A549 (cell line): Measurements from ENCODE around the gene LANCL2. TPM values are rescaled to one million over a fixed set of nuclear protein-coding genes. Genes with fewer than 3 reads are reported as not detected.

Experiments used
- ATAC-seq, 2 experiments: fragments of 200-7000 bp in 1 of 2; fragments of >200 bp in 1 of 2; cut with Nextera tagmentation in 1 of 2; cut with Tn5 transposase in 1 of 2; 3 replicates each; pipeline versions ENCODE4 v1.8.0 to v1.9.1; 2018 to 2020; ENCODE audit warnings: mild to moderate bottlenecking in 1 of 2, moderate library complexity in 1 of 2
- CTCF ChIA-PET: fragments of 300-600 bp; sonication (Branson Sonifier 250); formaldehyde crosslinking; extraction: SDS; loops from one replicate; lab custom pipeline; 2021; ENCODE audit warnings: antibody characterized with exemption, inconsistent platforms; lab: Yijun Ruan, JAX
- POLR2A ChIA-PET: fragments of 350-600 bp; formaldehyde crosslinking; extraction: SDS; loops from one replicate; lab custom pipeline; 2021; ENCODE audit warnings: antibody characterized with exemption, inconsistent platforms; lab: Yijun Ruan, JAX
- DNase-seq, 2 experiments: peaks; one replicate each; pipeline versions ENCODE4 v3.0.0 to v3.0.0-alpha.2; 2011 to 2016; ENCODE audit warnings: low read depth in 1 of 2, low spot score in 1 of 2
- FAIRE-seq: peaks from 2 replicates; lab custom pipeline; 2011; peaks lifted over from hg19 to GRCh38; lab: Jason Lieb, UNC
- H3K27ac ChIP-seq, 2 experiments: fragments of >200 bp; sonication (Bioruptor Twin); formaldehyde crosslinking; 3 replicates each; pipeline ENCODE4 v1.5.1; 2016 to 2017
- H3K4me1 ChIP-seq: fragments of >200 bp; sonication (Bioruptor Twin); formaldehyde crosslinking; 3 replicates; pipeline ENCODE4 v1.6.1; 2016
- H3K4me2 ChIP-seq: fragments of >200 bp; sonication (Bioruptor Twin); formaldehyde crosslinking; 3 replicates; pipeline ENCODE4 v1.6.1; 2016
- H3K4me3 ChIP-seq: fragments of >200 bp; sonication (Bioruptor Twin); formaldehyde crosslinking; 3 replicates; pipeline ENCODE4 v1.5.1; 2016
- H3K9me3 ChIP-seq: fragments of >200 bp; sonication (Bioruptor Twin); formaldehyde crosslinking; 3 replicates; pipeline ENCODE4 v1.6.1; 2016
- BHLHE40 ChIP-seq: IDR thresholded peaks from 2 replicates; pipeline ENCODE4 v1.6.1; 2012; ENCODE audit warnings: low read depth, low read length, inconsistent platforms
- CBX2 ChIP-seq: fragments of 200-600 bp; sonication (generic); IDR thresholded peaks from 2 replicates; pipeline ENCODE4 v1.6.1; 2016; ENCODE audit warnings: low read depth, mild to moderate bottlenecking, borderline replicate concordance
- E2F6 ChIP-seq: IDR thresholded peaks from 2 replicates; pipeline ENCODE4 v1.6.1; 2012; ENCODE audit warnings: low read depth, borderline replicate concordance
- EHF ChIP-seq: fragments of 250-450 bp; sonication (Bioruptor Pico); IDR thresholded peaks from 2 replicates; pipeline ENCODE4 v1.5.0; 2020; ENCODE audit warnings: mild to moderate bottlenecking
- FOSL2 ChIP-seq, 2 experiments: fragments of 450-650 bp in 1 of 2; fragments of >200 bp in 1 of 2; sonication (Bioruptor Twin) in 1 of 2; formaldehyde crosslinking; IDR thresholded peaks; 2 replicates each; pipeline versions ENCODE4 v1.5.0 to v1.6.1; 2016 to 2020; ENCODE audit warnings: mild to moderate bottlenecking in 1 of 2, moderate library complexity in 1 of 2
- GATA3 ChIP-seq: IDR thresholded peaks from 2 replicates; pipeline ENCODE4 v1.6.1; 2012; ENCODE audit warnings: borderline replicate concordance
- HMGXB4 ChIP-seq: fragments of 250-450 bp; sonication (Bioruptor Pico); IDR thresholded peaks from 2 replicates; pipeline ENCODE4 v1.5.0; 2021; ENCODE audit warnings: mild to moderate bottlenecking, moderate library complexity, borderline replicate concordance
- HOXB13 ChIP-seq: fragments of 250-450 bp; sonication (Bioruptor Pico); IDR thresholded peaks from 2 replicates; pipeline ENCODE4 v1.5.0; 2020; ENCODE audit warnings: low read depth, mild to moderate bottlenecking, moderate library complexity
- HOXB5 ChIP-seq: fragments of 250-450 bp; sonication (Bioruptor Pico); IDR thresholded peaks from 2 replicates; pipeline ENCODE4 v1.5.0; 2020; ENCODE audit warnings: mild to moderate bottlenecking, moderate library complexity
- KDM1A ChIP-seq: fragments of 200-600 bp; sonication (generic); IDR thresholded peaks from 2 replicates; pipeline ENCODE4 v1.6.1; 2016; ENCODE audit warnings: low read depth, mild to moderate bottlenecking
- KDM5A ChIP-seq: fragments of 200-600 bp; sonication (generic); IDR thresholded peaks from 2 replicates; pipeline ENCODE4 v1.6.1; 2016; ENCODE audit warnings: antibody characterized with exemption, mild to moderate bottlenecking
- MAFK ChIP-seq: fragments of 450-650 bp; IDR thresholded peaks from 2 replicates; pipeline ENCODE4 v1.6.1; 2014; ENCODE audit not compliant: partially characterized antibody
- MAZ ChIP-seq: fragments of 150-350 bp; IDR thresholded peaks from 2 replicates; pipeline ENCODE4 v1.6.1; 2014; ENCODE audit warnings: antibody characterized with exemption, low read depth, low read length, borderline replicate concordance
- MYC ChIP-seq: IDR thresholded peaks from 2 replicates; pipeline ENCODE4 v1.6.1; 2012; ENCODE audit warnings: mild to moderate bottlenecking, inconsistent platforms, low read length, improper control_type of control experiment, borderline replicate concordance
- NFE2L2 ChIP-seq: fragments of 150-350 bp; conservative IDR thresholded peaks from 2 replicates; pipeline ENCODE4 v1.6.1; 2014; ENCODE audit warnings: low read length
- NPAS2 ChIP-seq: fragments of 250-450 bp; sonication (Bioruptor Pico); IDR thresholded peaks from 2 replicates; pipeline ENCODE4 v1.8.0; 2022; ENCODE audit warnings: mild to moderate bottlenecking, moderate library complexity, borderline replicate concordance
- NR3C1 ChIP-seq: fragments of >200 bp; sonication (Bioruptor Twin); formaldehyde crosslinking; IDR thresholded peaks from 3 replicates; pipeline ENCODE4 v1.6.1; 2017
- PHF8 ChIP-seq: fragments of 200-600 bp; sonication (generic); IDR thresholded peaks from 2 replicates; pipeline ENCODE4 v1.6.1; 2016; ENCODE audit warnings: low read depth, mild to moderate bottlenecking, antibody characterized with exemption, moderate library complexity, borderline replicate concordance
- RCOR1 ChIP-seq: fragments of 150-350 bp; IDR thresholded peaks from 2 replicates; pipeline ENCODE4 v1.6.1; 2014; ENCODE audit warnings: antibody characterized with exemption, low read length, low read depth
- RFX5 ChIP-seq: fragments of 450-650 bp; IDR thresholded peaks from 2 replicates; pipeline ENCODE4 v1.7.1; 2014; ENCODE audit warnings: antibody characterized with exemption, mild to moderate bottlenecking, moderate library complexity
- RNF2 ChIP-seq: fragments of 200-600 bp; sonication (generic); IDR thresholded peaks from 2 replicates; pipeline ENCODE4 v1.6.1; 2016; ENCODE audit warnings: low read depth, mild to moderate bottlenecking, antibody characterized with exemption, moderate library complexity, borderline replicate concordance
- TFCP2L1 ChIP-seq: fragments of 250-450 bp; sonication (Bioruptor Pico); IDR thresholded peaks from 2 replicates; pipeline ENCODE4 v1.5.0; 2021; ENCODE audit warnings: mild to moderate bottlenecking
- USF2 ChIP-seq: fragments of 450-650 bp; IDR thresholded peaks from 2 replicates; pipeline ENCODE4 v1.6.1; 2014; ENCODE audit warnings: antibody characterized with exemption
- ZC3H11A ChIP-seq: fragments of 450-650 bp; IDR thresholded peaks from 2 replicates; pipeline ENCODE4 v1.6.1; 2014; ENCODE audit warnings: antibody characterized with exemption, mild to moderate bottlenecking
- ZNF302 ChIP-seq: fragments of 250-450 bp; sonication (Bioruptor Pico); IDR thresholded peaks from 2 replicates; pipeline ENCODE4 v1.9.0; 2021; ENCODE audit warnings: inconsistent platforms, mild to moderate bottlenecking, moderate library complexity
- WGBS: methylation state at CpG from one replicate; pipeline ENCODE4 v1.1.6; 2017; ENCODE audit errors: missing lambda C conversion rate; 5-methylcytosine and 5-hydroxymethylcytosine counted together
- polyA plus RNA-seq, 4 experiments: library from polyadenylated mRNA; depleted of rRNA in 3 of 4; stranded (reverse); fragments of >200 nt; fragmentation: RNase III in 1 of 4; extraction: RNeasy Plus Mini Kit Qiagen cat#74134 plus additional on column Dnase treatment in 1 of 4; gene quantifications; 2 replicates in 3 of 4; 3 replicates in 1 of 4; pipeline ENCODE4 v1.2.3, GENCODE V29; 2011 to 2017

The LANCL2 gene
- polyA plus RNA-seq, 2 of the 4 experiments (the other 2 are of a cell fraction): 8.0 to 12.4 TPM

- no peak; the same call in 1 of the 2 replicates for TF ChIP-seq HMGXB4 (CRISPR knock-in tag)
- no peak for TF ChIP-seq CBX2
- no peak for TF ChIP-seq MYC
- 0 out of 2 replicates have a peak, but pooled peaks have one; percentile 52 for TF ChIP-seq EHF (CRISPR knock-in tag)
- no peak for TF ChIP-seq RNF2
- peak; percentile 75; the same call in 1 of the 2 replicates for TF ChIP-seq TFCP2L1 (CRISPR knock-in tag)
- peak; percentile 79 for TF ChIP-seq E2F6
- TF ChIP-seq GATA3: peak; percentile 78
- TF ChIP-seq BHLHE40: peak; percentile 21; the same call in 1 of the 2 replicates
- no peak for TF ChIP-seq FOSL2 (IDR thresholded peaks at IDR 0.05)
- peak; percentile 10; the same call in 1 of the 2 replicates for TF ChIP-seq FOSL2 (CRISPR knock-in tag; IDR thresholded peaks at IDR 0.05)
- TF ChIP-seq MAZ: no peak
- TF ChIP-seq NFE2L2: no peak
- TF ChIP-seq MAFK: no peak
- TF ChIP-seq ZNF302 (CRISPR knock-in tag): no peak
- no peak for TF ChIP-seq KDM1A
- no peak for TF ChIP-seq RCOR1
- TF ChIP-seq HOXB13 (CRISPR knock-in tag): no peak
- TF ChIP-seq NR3C1: no peak
- TF ChIP-seq ZC3H11A: no peak
- TF ChIP-seq HOXB5 (CRISPR knock-in tag): no peak
- no peak for TF ChIP-seq NPAS2 (CRISPR knock-in tag)
- TF ChIP-seq RFX5: no peak
Measured at GRCh38 chr7:55365675-55366460, 731 bp downstream of the LANCL2 start (continued).

- H3K4me1 ChIP-seq: peaks cover 13% of the 10 kb centered on the region
- 5% methylated on average over 22 of the region's 32 CpGs for WGBS
- TF ChIP-seq ZNF302 (CRISPR knock-in tag) (no peak), USF2 (no peak), PHF8 (peak; percentile 73; the same call in 1 of the 2 replicates), KDM5A (peak; percentile 88)
- H3K4me3 ChIP-seq: peak overlapping the region; percentile 83
- POLR2A ChIA-PET: interaction anchor here (0.6 to 1.5 kb wide), 21 partner anchors 8 to 740 kb away, joined by 3 to 16 read pairs (median 5); partner anchors contain the start of genes CHCHD2, PSPH, SEC61G and VOPP1
- ATAC-seq (peak; percentile 40 to 64), DNase-seq (peak in 1 of 2 experiments; percentile 37), FAIRE-seq (no peak)
- CTCF ChIA-PET: interaction anchor here (0.9 to 1.8 kb wide), 4 partner anchors 23 to 82 kb away, joined by 3 to 5 read pairs (median 4); no protein-coding TSS in a partner anchor
- H3K4me2 ChIP-seq: peak overlapping the region; percentile 94
- peak overlapping the region; percentile 99 for H3K27ac ChIP-seq
- H3K9me3 ChIP-seq: no peaks in the 10 kb centered on the region
Measured at GRCh38 chr7:55366461-55367070, 1.4 kb downstream of the LANCL2 start.
